Neutrophil (primary cell): Measurements from ENCODE around the gene EFHD2.
"Not testable (repeated sequence)": the region's sequence is repeated elsewhere in the genome, so short reads cannot be mapped to it uniquely, and the experiment has no call there.

Experiments
- H3K27ac ChIP-seq: fragments of 200-600 bp; sonication (generic); 2 replicates; pipeline ENCODE4 v1.5.1; 2016; ENCODE audit warnings: mild to moderate bottlenecking, moderate library complexity
- H3K27me3 ChIP-seq: fragments of 200-600 bp; sonication (generic); 2 replicates; pipeline ENCODE4 v1.6.0; 2016; ENCODE audit warnings: mild to moderate bottlenecking
- H3K36me3 ChIP-seq: fragments of 200-600 bp; sonication (generic); 2 replicates; pipeline ENCODE4 v1.5.1; 2017
- H3K4me1 ChIP-seq, 2 experiments: fragments of 200-600 bp in 1 of 2; sonication (generic) in 1 of 2; 1 replicate in 1 of 2; 2 replicates in 1 of 2; pipeline versions ENCODE4 v1.5.1 to v1.6.1; 2013 to 2016; ENCODE audit warnings: low read depth in 1 of 2, low read length in 1 of 2, mild to moderate bottlenecking in 1 of 2, moderate library complexity in 1 of 2; ENCODE audit not compliant: control insufficient read depth in 1 of 2, insufficient read depth in 1 of 2
- H3K4me3 ChIP-seq, 2 experiments: fragments of 200-600 bp in 1 of 2; sonication (generic) in 1 of 2; 1 replicate in 1 of 2; 2 replicates in 1 of 2; pipeline ENCODE4 v1.5.1; 2013 to 2016; ENCODE audit warnings: low read depth in 1 of 2, low read length in 1 of 2, mild to moderate bottlenecking in 1 of 2, moderate library complexity in 1 of 2
- H3K9me3 ChIP-seq: fragments of 200-600 bp; sonication (generic); 2 replicates; pipeline ENCODE4 v1.5.1; 2016
- CTCF ChIP-seq: fragments of 200-600 bp; sonication (generic); IDR thresholded peaks from 2 replicates; pipeline ENCODE4 v1.5.1; 2016; ENCODE audit warnings: antibody characterized with exemption

EFHD2 gene

GRCh38 chr1:15456313-15456954, 46.7 kb downstream of the EFHD2 start, which contains the start of gene CELA2A:
CELA2A (plus strand) TSS chr1:15456732; CDS start chr1:15456754, 22 bp downstream.
- Histone ChIP-seq H3K36me3 (no peaks in the 10 kb centered on the region), H3K27me3 (no peaks in the 10 kb centered on the region), H3K4me3 (no peak within 1 kb of the TSS), H3K9me3 (no peaks in the 10 kb centered on the region), H3K4me1 (peaks cover 5 to 7% of the 10 kb centered on the region in 2 experiments), H3K27ac (no peak within 1 kb of the TSS)
- no peak for TF ChIP-seq CTCF

GRCh38 chr1:15457585-15457984, 47.9 kb downstream of the EFHD2 start:
- Histone ChIP-seq H3K9me3 (no peaks in the 10 kb centered on the region), H3K27ac (no peak overlapping the region), H3K36me3 (no peaks in the 10 kb centered on the region), H3K27me3 (no peaks in the 10 kb centered on the region), H3K4me3 (no peak overlapping the region), H3K4me1 (peaks cover 5 to 7% of the 10 kb centered on the region in 2 experiments)
- TF ChIP-seq CTCF = no peak

GRCh38 chr1:15458388-15458787, 48.7 kb downstream of the EFHD2 start:
- H3K27me3 ChIP-seq, H3K36me3 ChIP-seq, H3K4me1 ChIP-seq, H3K27ac ChIP-seq, H3K9me3 ChIP-seq, H3K4me3 ChIP-seq: not testable (repeated sequence)

- no peak for TF ChIP-seq CTCF
- H3K27ac ChIP-seq = no peak overlapping the region
- no peaks in the 10 kb centered on the region for H3K27me3 ChIP-seq
- peaks cover 5 to 7% of the 10 kb centered on the region in 2 experiments for H3K4me1 ChIP-seq
- H3K4me3 ChIP-seq = no peak overlapping the region
- no peaks in the 10 kb centered on the region for H3K36me3 ChIP-seq
- no peaks in the 10 kb centered on the region for H3K9me3 ChIP-seq
Measured at GRCh38 chr1:15459771-15460707, 50.4 kb downstream of the EFHD2 start.

GRCh38 chr1:15460708-15461095, 51.0 kb downstream of the EFHD2 start:
- Histone ChIP-seq H3K4me3 (no peak overlapping the region), H3K27me3 (no peaks in the 10 kb centered on the region), H3K36me3 (no peaks in the 10 kb centered on the region), H3K27ac (no peak overlapping the region), H3K4me1 (peaks cover under 1 to 2% of the 10 kb centered on the region in 2 experiments), H3K9me3 (no peaks in the 10 kb centered on the region)
- no peak for TF ChIP-seq CTCF

GRCh38 chr1:15463064-15463800, 53.5 kb downstream of the EFHD2 start:
- H3K27ac ChIP-seq, H3K4me3 ChIP-seq, H3K4me1 ChIP-seq, H3K36me3 ChIP-seq, H3K27me3 ChIP-seq, H3K9me3 ChIP-seq: not testable (repeated sequence)

GRCh38 chr1:15463926-15464322, 54.2 kb downstream of the EFHD2 start:
- not testable (repeated sequence) for H3K27ac ChIP-seq, H3K27me3 ChIP-seq, H3K9me3 ChIP-seq, H3K36me3 ChIP-seq, H3K4me3 ChIP-seq, H3K4me1 ChIP-seq
